IPS DF 6.9 (cell line): ENCODE data around the gene PDE10A.

Source experiments
- DNase-seq: peaks from one replicate; pipeline ENCODE4 v3.0.0-alpha.2; 2013; ENCODE audit warnings: low read depth, low spot score
- H3K27ac ChIP-seq: one replicate; pipeline ENCODE4 v1.5.1; 2013; ENCODE audit warnings: low read length, control low read depth
- H3K27me3 ChIP-seq: 2 replicates; pipeline ENCODE4 v1.6.1; 2013; ENCODE audit warnings: mild to moderate bottlenecking, low read length; ENCODE audit not compliant: control insufficient read depth, insufficient read depth
- H3K36me3 ChIP-seq: 2 replicates; pipeline ENCODE4 v1.6.1; 2013; ENCODE audit warnings: low read length; ENCODE audit not compliant: control insufficient read depth, insufficient read depth
- H3K4me1 ChIP-seq: 2 replicates; pipeline ENCODE4 v1.6.1; 2013; ENCODE audit warnings: low read length; ENCODE audit not compliant: control insufficient read depth, insufficient read depth
- H3K4me3 ChIP-seq: 2 replicates; pipeline ENCODE4 v1.5.1; 2013; ENCODE audit warnings: mild to moderate bottlenecking, low read length
- H3K9me3 ChIP-seq: 2 replicates; pipeline ENCODE4 v1.6.1; 2013; ENCODE audit warnings: low read length, inconsistent platforms; ENCODE audit not compliant: control insufficient read depth, insufficient read depth
- WGBS: extraction: QIAGEN DNeasy Blood & Tissue Kit; methylation state at CpG from one replicate; pipeline ENCODE4 v1.1.7; 2013; ENCODE audit warnings: mixed read lengths, missing lambda C conversion rate; ENCODE audit not compliant: insufficient read length, insufficient coverage; 5-methylcytosine and 5-hydroxymethylcytosine counted together

The PDE10A gene

GRCh38 chr6:165588515-165588914 lies 74.5 kb downstream of the PDE10A start:
- no peaks in the 10 kb centered on the region for H3K36me3 ChIP-seq
- H3K4me1 ChIP-seq: no peaks in the 10 kb centered on the region
- H3K4me3 ChIP-seq: no peak overlapping the region
- no peaks in the 10 kb centered on the region; the same call in 1 of the 2 replicates for H3K9me3 ChIP-seq
- H3K27ac ChIP-seq: no peak overlapping the region
- no peaks in the 10 kb centered on the region for H3K27me3 ChIP-seq
- WGBS: no CpG with 5 or more reads among the region's 1 CpG
- no peak for DNase-seq

GRCh38 chr6:165587206-165587605 lies 75.8 kb downstream of the PDE10A start:
- H3K36me3 ChIP-seq: no peaks in the 10 kb centered on the region
- no peak overlapping the region for H3K4me3 ChIP-seq
- no peaks in the 10 kb centered on the region; the same call in 1 of the 2 replicates for H3K9me3 ChIP-seq
- 100% methylated on average over 1 of the region's 5 CpGs for WGBS
- no peaks in the 10 kb centered on the region for H3K4me1 ChIP-seq
- no peak for DNase-seq
- H3K27ac ChIP-seq: no peak overlapping the region
- no peaks in the 10 kb centered on the region for H3K27me3 ChIP-seq

GRCh38 chr6:165586706-165587105 lies 76.3 kb downstream of the PDE10A start:
- H3K27me3 ChIP-seq: no peaks in the 10 kb centered on the region
- no peaks in the 10 kb centered on the region; the same call in 1 of the 2 replicates for H3K9me3 ChIP-seq
- H3K4me3 ChIP-seq: no peak overlapping the region
- no CpG with 5 or more reads among the region's 3 CpGs for WGBS
- H3K27ac ChIP-seq: no peak overlapping the region
- DNase-seq: no peak
- no peaks in the 10 kb centered on the region for H3K36me3 ChIP-seq
- H3K4me1 ChIP-seq: no peaks in the 10 kb centered on the region

GRCh38 chr6:165585060-165585459 lies 78.0 kb downstream of the PDE10A start:
- H3K27me3 ChIP-seq: no peaks in the 10 kb centered on the region
- no peak overlapping the region for H3K27ac ChIP-seq
- no peaks in the 10 kb centered on the region for H3K4me1 ChIP-seq
- no peak overlapping the region for H3K4me3 ChIP-seq
- H3K36me3 ChIP-seq: no peaks in the 10 kb centered on the region
- DNase-seq: no peak
- no peaks in the 10 kb centered on the region; the same call in 1 of the 2 replicates for H3K9me3 ChIP-seq

GRCh38 chr6:165584541-165584940 lies 78.5 kb downstream of the PDE10A start:
- no peak overlapping the region for H3K27ac ChIP-seq
- DNase-seq: no peak
- H3K27me3 ChIP-seq: no peaks in the 10 kb centered on the region
- no peak overlapping the region for H3K4me3 ChIP-seq
- H3K36me3 ChIP-seq: no peaks in the 10 kb centered on the region
- no CpG with 5 or more reads among the region's 1 CpG for WGBS
- H3K4me1 ChIP-seq: no peaks in the 10 kb centered on the region
- H3K9me3 ChIP-seq: no peaks in the 10 kb centered on the region; the same call in 1 of the 2 replicates

GRCh38 chr6:165581678-165582077 lies 81.4 kb downstream of the PDE10A start:
- Histone ChIP-seq H3K27ac (no peak overlapping the region), H3K36me3 (no peaks in the 10 kb centered on the region), H3K9me3 (no peaks in the 10 kb centered on the region; the same call in 1 of the 2 replicates), H3K4me3 (no peak overlapping the region), H3K4me1 (no peaks in the 10 kb centered on the region), H3K27me3 (no peaks in the 10 kb centered on the region)
- WGBS: no CpG with 5 or more reads among the region's 1 CpG
- no peak for DNase-seq

- H3K27ac ChIP-seq: no peak overlapping the region
- no peaks in the 10 kb centered on the region for H3K9me3 ChIP-seq
- no peak overlapping the region for H3K4me3 ChIP-seq
- no peaks in the 10 kb centered on the region for H3K27me3 ChIP-seq
- DNase-seq: no peak
- H3K4me1 ChIP-seq: no peaks in the 10 kb centered on the region
- H3K36me3 ChIP-seq: no peaks in the 10 kb centered on the region
- WGBS: 100% methylated on average over 2 of the region's 3 CpGs
These were observed 82.9 kb downstream of the PDE10A start for GRCh38 chr6:165580136-165580535.

- Histone ChIP-seq H3K36me3 (no peaks in the 10 kb centered on the region), H3K4me3 (no peak overlapping the region), H3K27me3 (no peaks in the 10 kb centered on the region), H3K9me3 (no peaks in the 10 kb centered on the region), H3K4me1 (0 out of 2 replicates have a peak, but pooled peaks cover 1% of the 10 kb centered on the region), H3K27ac (no peak overlapping the region)
- no peak for DNase-seq
These were observed 83.9 kb downstream of the PDE10A start for GRCh38 chr6:165579151-165579550.

- Histone ChIP-seq H3K4me3 (no peak overlapping the region), H3K9me3 (no peaks in the 10 kb centered on the region), H3K4me1 (0 out of 2 replicates have a peak, but pooled peaks cover 1% of the 10 kb centered on the region), H3K27ac (no peak overlapping the region), H3K36me3 (no peaks in the 10 kb centered on the region), H3K27me3 (no peaks in the 10 kb centered on the region)
- WGBS: no CpG with 5 or more reads among the region's 13 CpGs
- DNase-seq: no peak
These were observed 85.5 kb downstream of the PDE10A start for GRCh38 chr6:165577556-165577955.

- Histone ChIP-seq H3K27me3 (no peaks in the 10 kb centered on the region), H3K9me3 (no peaks in the 10 kb centered on the region), H3K4me3 (no peak overlapping the region), H3K4me1 (0 out of 2 replicates have a peak, but pooled peaks cover 1% of the 10 kb centered on the region), H3K36me3 (no peaks in the 10 kb centered on the region), H3K27ac (no peak overlapping the region)
- DNase-seq: no peak
- WGBS: no CpG with 5 or more reads among the region's 3 CpGs
These were observed 87.9 kb downstream of the PDE10A start for GRCh38 chr6:165575158-165575549.
